Fibroblast of upper back skin (primary cell): Measurements from ENCODE around the gene WHAMM.
A peak's percentile ranks its signal among the peaks of the same experiment; 100 is the strongest.
"Not testable (repeated sequence)": the region's sequence is repeated elsewhere in the genome, so short reads cannot be mapped to it uniquely, and the experiment has no call there.

Experiments
- DNase-seq: peaks from one replicate; pipeline ENCODE4 v3.0.0-alpha.2; 2013

WHAMM gene

DNA sequence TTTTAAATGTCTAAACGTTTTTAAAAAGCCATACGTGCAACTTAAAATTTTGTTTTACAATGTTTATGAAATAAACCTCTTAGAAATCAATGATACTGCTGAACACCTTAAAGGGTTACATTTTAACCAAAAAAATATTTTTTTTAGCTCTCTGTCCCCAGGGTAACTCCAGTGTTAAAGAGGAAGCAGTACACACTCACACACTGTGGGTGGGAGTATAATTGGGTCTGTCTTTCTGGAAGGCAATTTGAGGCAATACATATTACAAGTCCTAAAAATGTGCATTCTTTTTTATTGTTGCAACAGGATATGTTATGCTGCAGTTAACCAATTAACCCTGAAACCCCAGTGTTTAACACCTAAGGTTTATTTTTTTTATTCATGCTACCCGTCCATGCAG lies 34.1 kb downstream of the WHAMM start:
- DNase-seq, result no peak

DNA sequence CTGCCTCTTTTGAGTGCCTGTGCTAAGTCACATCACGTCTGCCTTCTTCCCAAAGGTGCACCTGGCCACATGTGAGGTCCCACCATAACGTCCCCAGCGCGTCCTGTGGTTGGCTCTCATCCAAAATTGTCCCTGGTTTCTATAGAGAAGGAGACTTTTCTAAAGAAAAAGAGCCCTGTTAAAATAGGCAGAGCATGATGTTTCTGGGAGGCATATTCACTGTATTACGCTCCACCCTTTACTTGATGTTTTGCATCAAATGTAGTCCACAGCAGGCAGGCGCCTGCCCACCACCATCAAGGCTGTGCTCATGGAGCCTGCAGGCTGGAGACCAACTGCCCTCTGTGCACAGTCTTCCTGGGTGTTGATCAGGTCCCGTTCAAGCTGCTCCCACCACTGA lies 36.3 kb downstream of the WHAMM start:
- DNase-seq, result no peak

DNA sequence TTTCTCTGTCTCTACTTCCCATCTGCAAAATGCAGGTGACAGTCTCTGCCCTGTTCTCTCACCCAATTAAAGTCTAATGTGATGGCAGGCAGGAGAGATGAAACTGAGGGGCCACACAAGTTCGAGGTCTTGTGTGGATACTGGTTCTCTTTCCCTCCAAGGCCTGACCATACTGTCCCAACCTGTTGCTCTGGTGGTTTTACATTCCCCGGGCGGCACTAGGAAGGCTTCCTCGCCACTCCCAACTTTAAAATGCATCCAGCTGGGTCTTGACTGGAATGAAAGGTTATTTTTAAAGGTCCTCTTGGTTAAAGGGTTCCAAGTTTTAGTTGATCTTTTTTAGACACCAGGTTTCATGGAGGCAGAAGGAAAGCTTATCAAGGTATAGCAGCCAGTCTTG lies 37.2 kb downstream of the WHAMM start:
- no peak for DNase-seq

DNA sequence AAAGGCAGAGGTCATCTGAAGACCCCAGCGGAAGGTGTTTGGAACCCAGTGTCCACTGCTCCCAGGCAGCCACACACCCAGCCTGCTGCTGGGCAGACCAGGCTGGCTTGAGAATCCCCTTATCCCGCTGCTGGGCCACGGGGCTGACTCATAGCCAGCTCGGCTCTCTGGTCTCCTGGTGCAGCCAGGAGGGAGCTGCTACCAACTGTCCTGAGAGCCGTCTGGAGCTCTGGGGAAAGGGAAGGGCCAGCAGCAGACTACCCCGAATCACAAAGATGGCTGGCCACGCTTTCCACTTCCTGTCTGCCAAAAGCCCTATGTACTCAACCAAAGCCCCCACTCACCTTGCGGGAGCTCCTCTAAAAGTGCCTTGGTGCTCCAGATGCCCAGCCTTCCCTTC lies 38.3 kb downstream of the WHAMM start:
- DNase-seq, result no peak

DNA sequence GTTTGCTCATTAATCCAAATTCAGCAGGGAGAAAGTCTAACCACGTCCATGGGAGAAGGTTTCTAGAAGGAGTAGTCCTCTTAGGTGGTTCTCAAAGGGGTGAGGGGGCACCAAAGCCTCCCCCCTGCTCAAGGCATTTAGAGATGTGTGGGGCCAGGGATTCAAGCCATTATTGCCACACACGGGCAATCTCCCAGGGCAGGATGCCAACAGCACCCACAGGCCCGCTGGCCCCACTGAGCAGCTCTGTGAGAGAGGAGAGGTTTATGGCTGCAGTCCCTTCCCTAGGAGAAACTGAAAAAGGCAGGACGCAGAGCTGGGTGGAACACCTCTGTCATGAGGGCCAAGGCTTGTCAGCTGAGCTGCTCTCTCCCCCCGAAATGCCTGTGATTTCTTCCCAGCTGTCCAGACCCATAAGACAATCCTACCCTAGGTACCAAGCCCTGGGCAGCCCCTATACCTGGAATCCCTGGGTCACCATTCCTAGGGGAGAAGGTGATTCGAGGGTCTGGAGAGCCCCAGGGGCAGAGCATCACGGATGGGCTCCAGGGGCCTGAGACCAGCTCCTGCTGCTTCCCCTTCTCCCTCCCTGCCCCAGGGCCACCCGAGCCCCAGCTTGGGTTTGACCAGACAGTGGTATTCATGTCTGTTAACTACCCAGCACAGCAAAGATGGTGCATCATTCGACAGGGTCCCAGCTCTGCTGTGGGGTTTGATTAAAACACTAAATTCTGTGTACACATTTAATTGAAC lies 39.0 kb downstream of the WHAMM start:
- DNase-seq, result no peak

DNA sequence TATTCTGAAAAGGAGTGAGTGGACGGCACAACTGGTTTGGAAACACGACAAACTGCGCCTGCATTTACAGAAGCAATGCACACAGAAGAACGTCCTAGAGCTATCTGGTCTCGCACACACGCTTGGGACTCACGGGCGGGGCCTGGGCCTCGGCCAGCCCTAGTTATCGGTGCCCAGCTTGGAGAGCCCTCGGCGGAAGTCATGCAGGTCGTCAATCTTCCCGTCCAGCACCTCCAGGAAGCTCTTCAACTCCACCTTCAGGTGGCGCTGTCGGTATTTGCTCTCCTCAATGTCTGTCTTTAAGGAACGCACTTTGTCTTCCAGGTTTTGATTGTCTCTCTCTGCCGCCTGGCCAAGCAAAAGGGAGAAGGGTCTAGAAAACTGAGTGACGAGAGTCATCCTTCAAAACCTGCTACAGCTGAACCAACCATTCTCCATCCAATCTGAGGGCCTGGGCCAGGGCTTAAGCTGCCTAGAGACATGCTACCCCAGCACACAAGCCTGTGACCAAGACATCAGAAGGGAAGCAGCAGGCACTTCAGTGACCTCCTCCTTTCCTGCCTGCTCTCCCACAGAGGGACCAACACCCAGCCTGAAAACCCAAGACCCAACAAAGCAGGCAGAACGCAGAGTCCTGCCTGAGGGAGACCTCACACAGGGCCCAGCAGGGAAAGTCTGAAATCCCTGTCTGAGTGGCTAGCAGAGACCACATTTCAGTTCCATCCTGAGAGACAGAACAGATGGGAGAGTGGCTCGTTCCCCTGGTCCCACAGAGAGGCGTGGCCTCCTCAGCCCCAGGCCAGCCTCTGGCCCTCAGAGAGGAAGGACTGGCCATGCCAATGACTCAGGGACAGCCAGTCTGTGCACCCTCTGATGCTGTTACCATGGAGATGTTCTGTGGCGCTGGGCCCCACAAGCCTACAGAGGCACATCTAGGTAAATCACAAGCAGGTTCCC lies 40.4 kb downstream of the WHAMM start:
- peak; percentile 84 for DNase-seq

DNA sequence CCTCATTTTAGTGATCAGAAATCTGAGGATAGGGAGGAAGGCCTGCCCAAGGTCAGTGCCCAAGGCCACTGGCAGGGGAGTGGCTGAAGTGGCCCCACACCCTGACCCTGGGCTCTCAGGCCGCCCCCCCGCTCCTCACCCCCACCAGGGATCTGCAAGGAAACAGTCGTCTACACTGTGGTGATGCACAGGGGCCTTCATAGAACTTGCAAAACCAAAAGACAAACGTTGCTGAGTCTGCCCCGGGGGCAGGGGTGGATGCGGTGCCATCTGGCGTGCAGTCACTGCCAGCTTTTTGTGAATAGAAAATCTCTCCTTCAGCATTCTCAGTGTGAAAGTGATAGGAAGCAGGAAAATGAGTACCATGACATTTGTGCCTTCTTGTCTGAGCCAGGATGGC lies 41.3 kb downstream of the WHAMM start:
- DNase-seq, result no peak

DNA sequence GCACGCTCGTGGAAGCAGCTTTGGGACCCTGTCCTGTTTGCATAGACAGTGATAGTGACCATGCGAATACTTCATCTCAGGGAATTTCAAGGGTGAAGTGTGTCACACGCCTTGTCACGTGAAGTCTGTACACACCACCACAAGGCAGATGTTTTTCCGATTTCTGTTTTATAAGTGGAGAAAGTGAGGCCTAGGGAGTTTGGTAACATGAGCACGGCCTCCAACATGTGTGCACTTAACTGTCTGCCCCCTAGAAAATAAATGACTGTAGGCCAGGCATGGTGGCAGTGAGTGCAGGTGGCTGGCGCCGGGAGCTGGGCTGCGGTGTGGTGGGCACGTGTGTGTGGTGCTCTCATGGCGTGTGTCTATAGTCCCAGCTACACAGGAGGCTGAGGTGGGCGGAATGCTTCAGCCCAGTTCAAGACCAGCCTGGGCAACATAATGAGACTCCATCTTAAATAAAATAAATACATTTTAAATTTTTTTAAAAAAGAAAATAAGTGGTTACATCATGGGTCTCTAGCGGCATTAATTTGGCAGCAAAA lies 42.0 kb downstream of the WHAMM start:
- no peak for DNase-seq

DNA sequence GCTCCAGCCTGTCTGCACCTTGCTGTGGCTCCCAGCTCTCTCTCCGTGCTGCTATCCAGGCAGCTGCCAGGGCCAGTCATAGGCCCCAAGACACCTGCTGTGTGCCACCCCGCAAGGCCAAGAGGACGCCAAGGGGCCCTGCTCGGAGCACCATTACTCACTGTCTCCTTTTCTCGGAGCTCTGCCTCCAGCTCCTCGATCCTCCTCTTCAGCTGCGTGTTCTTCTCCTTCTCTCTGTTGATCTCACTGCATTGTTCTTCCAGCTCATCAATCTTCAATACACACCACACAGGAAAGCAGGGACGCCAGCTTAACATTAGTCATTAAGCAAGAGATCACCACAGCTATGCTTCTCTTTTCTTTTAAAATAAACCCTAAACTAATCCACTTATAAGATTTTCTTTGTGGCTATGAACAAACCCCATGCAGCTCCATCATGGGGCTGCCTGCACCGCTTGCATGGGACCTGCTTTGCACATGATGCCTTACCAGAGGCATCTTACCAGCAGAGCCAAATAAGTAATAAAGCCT lies 42.6 kb downstream of the WHAMM start:
- peak; percentile 71 for DNase-seq

DNA sequence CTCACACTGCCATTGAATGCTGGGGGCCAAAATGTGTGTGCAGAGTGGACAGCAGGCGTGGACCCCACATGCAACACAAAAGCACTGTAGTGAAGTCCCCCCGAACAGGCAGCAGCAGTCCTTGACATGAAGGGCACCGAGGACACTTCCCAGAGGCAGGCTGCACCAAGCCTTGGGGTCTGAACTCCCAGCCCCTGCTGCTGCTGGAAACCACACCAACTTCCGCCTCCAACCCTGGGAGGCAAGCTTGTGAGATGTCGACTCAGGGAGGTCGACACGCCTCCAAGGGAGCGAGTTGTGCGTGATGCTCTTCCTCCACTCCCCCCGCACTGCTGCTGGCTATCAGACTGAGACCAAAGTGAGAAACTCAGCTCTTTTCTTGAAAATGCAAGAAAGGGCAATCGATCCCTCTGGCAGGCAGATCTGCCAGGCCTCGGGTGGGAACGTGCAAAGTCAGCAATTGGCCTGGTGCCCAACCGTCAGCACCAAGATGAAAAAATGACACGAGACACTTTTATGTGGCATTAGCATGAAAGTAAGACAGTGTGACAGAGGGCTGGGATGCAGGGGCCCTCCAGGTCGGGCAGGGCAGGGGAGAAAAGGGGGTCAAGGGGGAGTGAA lies 43.6 kb downstream of the WHAMM start:
- peak; percentile 25 for DNase-seq

DNA sequence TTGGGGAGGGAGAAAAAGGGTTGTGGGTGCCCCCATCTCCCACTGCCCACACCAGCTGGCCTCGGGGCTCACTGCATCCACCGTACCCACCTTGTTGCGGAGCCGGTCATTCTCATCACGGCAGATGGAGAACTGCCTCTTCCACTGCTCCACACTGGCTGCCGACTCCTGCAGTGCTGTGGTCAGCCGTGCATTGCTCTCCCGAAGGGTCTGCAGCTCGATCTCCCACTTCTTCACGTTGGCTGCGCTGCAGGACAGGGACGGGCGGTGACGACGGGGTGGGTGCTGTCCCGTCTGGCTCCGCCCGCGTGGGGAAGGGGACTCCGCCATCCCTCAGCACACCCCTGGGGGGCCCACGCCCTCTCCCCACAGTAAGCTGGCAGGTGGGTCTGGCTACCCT lies 45.1 kb downstream of the WHAMM start:
- DNase-seq, result no peak

DNA sequence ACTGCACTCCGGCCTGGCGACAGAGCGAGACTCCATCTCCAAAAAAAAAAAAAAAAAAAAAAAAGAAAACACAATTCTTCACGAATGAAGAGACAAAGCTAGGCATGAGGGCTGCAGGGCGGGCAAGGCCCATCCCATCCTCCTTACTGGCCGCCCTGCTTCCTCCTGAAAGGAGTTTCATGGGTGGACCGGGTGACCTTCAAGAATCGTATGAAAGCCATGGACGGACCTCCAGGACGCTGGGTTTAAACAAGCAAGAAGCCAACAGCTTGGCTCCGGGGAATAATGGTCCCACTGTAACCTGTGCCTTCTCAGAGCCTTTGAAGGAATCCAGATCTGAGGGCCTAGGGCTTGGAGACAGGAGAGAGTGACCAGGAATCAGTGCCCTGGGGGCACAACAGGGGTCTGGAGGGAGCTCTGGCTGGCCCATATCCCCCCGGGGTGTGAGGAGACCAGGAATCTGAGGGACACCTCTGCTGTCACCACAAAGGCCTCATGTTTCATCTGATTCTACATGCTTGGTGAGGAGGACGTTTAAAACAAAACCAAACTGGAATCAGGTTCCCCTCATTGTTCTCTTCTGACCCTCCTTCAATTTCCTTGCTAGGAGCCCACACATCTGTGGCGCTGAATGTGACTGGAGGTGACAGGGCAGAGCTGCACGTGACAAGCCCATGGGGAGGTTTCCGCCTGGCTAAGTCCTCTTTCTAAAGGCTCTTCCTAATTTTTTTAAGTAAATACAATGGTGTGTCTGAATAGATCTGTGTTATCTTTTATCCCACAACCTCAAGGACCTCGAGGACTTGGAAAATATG lies 46.1 kb downstream of the WHAMM start:
- no peak for DNase-seq

DNA sequence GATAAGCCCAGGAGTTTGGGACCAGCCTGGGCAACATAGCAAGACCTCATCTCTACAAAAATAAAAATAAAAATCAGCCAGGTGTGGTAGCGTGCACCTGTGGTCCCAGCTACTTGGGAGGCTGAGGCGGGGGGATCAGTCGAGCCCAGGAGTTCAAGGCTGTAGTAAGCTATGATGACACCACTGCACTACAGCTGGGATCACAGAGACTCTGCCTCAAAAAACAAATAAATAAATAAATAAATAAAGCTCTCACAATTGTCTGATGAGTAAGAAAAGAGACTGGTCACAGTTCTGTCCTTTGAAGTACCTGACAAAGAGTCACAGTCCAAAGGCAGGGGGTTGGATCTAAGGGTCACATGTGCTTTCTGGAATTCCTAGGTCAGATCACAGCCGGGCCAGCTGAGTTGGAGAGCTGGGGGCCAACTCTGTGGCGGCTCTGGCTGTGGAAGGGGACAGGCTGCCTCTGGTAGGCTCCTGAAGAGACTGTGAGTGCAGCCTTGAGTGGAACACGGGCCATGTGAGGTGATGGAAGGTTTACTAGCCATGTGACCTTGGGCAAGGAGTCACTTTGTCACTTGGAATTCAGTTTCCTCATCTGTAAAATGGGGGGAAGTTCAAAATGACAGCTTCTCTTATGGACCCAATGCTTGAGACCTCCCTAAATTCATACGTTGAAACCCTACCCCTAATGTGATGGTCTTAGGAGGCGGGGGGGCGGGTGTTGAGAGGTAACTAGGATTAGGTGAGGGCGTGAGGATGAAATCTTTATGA lies 47.2 kb downstream of the WHAMM start:
- no peak for DNase-seq

DNA sequence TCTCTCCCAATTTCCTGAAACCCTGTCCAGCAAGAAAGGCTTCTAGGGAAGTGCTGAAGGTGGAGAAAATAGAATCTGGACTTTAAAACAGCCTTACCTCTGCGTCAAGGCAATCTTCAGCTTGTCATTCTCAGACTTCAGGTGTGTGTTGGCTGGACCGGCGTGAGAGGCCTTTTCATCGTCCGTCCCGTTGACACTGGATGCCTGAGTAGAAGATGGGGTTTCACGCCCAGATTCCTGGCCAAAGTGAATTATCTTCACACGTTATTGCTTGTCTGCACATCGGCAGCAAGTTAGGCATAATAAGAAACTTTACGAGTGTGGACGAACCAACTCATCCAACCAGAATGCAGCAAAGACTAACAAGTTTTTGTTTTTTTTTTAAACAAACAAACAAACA lies 49.5 kb downstream of the WHAMM start:
- no peak for DNase-seq

DNA sequence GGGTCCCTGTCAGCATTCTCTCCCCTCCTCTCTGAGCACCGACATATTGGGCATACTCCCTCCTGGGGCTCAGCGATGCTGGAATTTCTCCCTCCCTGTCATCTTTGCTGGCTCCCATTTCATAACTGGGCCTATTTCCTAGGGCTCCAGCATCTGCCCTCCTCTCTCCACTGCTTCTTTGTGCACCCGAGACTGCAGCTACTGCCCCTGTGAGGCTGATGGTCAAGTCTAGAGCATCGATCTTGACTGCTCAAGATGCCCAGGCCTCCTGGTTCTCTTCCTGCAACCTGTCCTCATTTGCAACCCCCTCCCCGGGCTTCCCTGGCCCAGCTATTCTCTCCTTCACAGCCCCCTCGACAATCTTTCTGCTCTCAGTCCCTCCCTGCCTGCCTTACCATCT lies 53.5 kb downstream of the WHAMM start:
- DNase-seq, result no peak

DNA sequence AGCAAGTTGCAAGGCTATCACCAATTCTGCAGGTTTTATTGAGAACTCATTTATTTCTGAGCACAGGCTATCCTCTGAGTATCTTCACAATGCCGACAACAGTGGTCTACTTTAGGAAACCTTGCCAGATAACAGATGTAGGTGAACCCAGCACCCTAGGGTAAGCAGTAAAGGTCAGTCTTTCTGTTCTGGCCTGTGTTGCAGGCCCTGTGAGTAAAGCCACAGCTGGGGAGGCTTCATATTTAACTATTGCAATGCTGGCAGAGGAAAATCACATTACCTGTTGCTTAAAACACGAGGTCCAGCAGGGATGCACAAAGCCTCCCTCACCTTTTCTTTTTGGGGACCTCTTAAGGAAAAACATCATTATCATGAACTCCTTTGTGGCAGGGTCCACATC lies 55.5 kb downstream of the WHAMM start:
- no peak for DNase-seq

DNA sequence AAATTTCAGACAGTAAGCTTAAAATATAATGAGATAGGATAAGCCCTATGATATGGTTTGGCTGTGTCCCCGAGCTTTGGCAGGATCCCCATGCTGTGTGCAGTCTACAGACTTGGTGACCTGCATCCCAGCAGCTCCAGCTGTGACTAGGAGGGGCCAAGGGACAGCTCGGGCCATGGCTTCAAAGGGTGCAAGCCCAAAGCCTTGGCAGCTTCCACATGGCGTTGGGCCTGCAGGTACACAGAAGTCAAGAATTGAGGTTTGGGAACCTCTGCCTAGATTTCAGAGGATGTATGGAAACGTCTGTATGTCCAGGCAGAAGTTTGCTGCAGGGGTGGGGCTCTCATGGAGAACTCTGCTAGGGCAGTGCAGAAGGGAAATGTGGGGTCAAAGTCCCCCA lies 56.2 kb downstream of the WHAMM start:
- DNase-seq, result not testable (repeated sequence)

DNA sequence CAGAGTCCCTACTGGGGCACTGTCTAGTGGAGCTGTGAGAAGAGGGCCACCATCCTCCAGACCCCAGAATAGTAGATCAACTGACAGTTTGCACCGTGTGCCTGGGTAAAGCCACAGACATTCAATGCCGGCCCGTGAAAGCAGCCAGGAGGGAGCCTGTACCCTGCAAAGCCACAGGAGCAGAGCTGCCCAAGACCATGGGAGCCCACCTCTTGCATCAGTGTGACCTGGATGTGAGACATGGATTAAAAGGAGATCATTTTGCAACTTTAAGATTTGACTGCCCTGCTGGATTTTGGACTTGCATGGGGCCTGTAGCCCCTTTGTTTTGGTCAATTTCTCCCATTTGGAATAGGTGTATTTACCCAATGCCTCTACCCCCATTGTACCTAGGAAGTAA lies 56.6 kb downstream of the WHAMM start:
- DNase-seq, result not testable (repeated sequence)

DNA sequence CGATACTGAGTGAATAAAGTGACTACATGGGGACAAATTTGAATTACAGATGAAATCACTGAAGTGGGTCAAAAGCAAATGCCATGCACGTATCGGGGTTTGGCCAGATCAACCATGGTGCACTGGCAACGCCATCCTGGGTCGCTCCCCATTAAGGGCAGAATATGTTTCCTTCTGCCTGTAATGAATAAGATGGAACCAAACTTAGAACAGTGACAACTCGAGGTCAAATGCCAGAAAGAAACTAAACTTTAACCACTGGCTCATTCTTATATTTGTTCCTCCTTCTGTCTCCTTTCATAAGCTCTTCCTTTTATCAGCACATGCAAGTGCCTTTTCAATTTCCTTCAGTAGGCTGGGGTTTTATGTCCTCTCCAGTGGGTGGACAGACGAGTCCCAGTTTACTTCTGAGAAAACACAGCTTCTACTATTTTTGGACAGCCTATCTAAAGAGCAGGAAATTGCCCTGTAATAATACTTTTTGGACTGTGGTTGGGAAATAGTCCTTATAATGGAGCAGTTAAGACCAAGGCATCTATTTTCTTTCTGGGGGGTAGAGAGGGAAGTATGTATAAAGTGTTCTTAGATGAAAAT lies 61.4 kb downstream of the WHAMM start:
- DNase-seq, result no peak

DNA sequence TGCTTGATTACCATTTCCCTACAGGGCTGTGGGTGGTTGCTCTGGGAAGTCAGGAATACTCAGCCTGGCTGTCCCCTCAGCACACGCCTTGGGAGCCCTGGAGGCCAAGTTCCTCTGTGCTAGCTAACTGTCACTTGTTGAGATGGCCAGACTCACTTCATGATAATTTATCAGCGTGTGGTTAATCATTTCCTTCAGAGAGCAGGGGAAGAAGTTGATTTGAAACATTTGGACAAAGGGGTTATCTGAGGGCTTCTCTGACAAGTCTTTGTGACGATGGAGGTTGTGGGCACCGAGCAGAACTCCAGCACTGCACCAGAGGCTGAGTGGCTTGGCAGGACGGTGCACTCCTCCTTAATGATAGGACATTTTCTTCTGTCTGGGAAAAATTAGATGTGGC lies 61.9 kb downstream of the WHAMM start:
- DNase-seq, result no peak
